Prostate gland (tissue), 2 donors: ENCODE data around the gene CTNNA2.

ENCODE experiments used
- CTCF ChIP-seq, 4 experiments: fragments of 200-600 bp in 2 of 4; fragments of 450-650 bp in 2 of 4; sonication (generic) in 2 of 4; IDR thresholded peaks; 1 replicate in 3 of 4; 2 replicates in 1 of 4; pipeline ENCODE4 v1.5.1; 2016 to 2019; ENCODE audit warnings: antibody characterized with exemption in 4 of 4, mild to moderate bottlenecking in 2 of 4, moderate library complexity in 2 of 4
- POLR2A ChIP-seq: fragments of 450-650 bp; IDR thresholded peaks from one replicate; pipeline ENCODE4 v1.6.1; 2016; ENCODE audit warnings: antibody characterized with exemption, mild to moderate bottlenecking
- POLR2AphosphoS5 ChIP-seq: sonication (generic); formaldehyde crosslinking; IDR thresholded peaks from one replicate; pipeline ENCODE4 v1.6.1; 2017; ENCODE audit warnings: antibody characterized with exemption

GRCh38 chr2:79780781-79781180 is 267.9 kb downstream of the CTNNA2 start:
- TF ChIP-seq CTCF (IDR thresholded peaks at IDR 0.05) (no peak), POLR2AphosphoS5 (no peak), POLR2A (no peak)
